ENCODE data around the gene FPR1.

FPR1 gene

DNA sequence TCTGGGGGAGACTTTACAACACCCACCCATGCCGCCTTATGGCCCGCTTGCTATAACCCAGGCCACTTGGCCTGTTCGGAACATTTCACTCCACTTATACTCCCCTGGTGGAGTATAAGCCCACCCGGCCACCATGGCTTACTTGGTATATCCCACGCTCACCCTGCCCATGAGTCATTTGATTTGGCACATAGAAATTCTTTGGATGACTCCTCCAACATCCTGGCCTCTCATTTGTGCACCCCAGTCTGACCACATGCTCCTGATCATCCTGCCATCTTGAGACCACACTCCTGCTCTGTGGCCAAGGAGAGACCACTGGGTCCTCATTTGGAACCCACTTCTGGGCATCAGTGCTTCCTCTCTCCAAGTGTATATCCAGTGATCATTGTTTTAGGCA lies 53.4 kb downstream of the FPR1 start:
- no peak for DNase-seq (ENCODE audit: extremely low read depth, low read depth)
- no peak for TF ChIP-seq CTCF (IDR thresholded peaks at IDR 0.05; ENCODE audit: low read depth, low read length)

DNA sequence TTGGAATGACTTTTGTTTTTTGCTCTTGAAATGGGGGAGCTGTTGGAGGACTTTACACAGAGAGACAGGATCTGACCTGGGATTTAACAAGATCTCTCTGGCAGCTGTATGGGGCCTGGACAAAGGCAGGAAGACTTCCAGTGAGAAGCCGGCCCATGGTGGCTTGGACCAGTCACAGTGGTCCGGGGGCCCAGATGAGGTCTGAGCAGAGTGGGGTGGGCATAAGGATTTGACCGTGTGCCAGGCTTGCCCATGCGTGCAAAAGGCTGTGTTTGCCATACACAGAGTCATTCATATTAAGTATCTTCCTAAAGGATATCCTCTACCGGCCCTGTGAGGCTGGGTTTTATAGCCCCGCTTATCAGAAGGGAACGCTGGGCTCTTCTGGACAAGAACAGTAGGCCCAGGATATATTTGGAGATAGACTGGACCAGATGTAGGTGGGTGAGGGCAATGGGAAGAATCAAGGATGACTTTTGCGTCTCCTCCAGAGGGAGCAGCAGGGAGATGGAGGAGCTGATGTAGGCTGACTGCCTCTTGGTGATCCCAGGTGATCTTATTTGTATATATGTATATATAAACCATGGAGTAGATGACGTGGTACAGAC lies 54.4 kb downstream of the FPR1 start:
- no peak for TF ChIP-seq CTCF (IDR thresholded peaks at IDR 0.05; ENCODE audit: low read depth, low read length)
- no peak for DNase-seq (ENCODE audit: extremely low read depth, low read depth)

DNA sequence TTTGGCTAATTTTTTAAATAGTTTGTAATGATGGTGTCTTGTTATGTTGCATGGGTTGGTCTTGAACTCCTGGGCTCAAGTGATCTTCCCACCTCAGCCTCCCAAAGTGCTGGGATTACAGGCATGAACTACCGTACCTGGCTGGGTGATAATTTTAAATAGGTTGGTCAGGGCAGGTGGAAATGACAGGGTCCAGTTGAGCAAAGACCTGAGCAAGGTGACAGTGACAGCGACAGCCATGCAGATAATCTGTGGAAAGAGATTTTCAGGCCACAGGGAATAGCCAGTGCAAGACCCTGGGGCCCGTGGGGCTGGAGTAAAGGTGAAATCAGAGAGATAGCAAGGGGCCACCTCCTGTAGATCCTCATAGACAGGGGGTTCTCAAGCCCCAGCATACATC lies 55.1 kb downstream of the FPR1 start:
- no peak for TF ChIP-seq CTCF (IDR thresholded peaks at IDR 0.05; ENCODE audit: low read depth, low read length)
- DNase-seq (ENCODE audit: extremely low read depth, low read depth): no peak

Data from AG09319 (cell line).